HG02938 (cell line): ENCODE data around the gene SYT17.

Experiments
- ATAC-seq: cut with Tn5 transposase; IDR thresholded peaks from one replicate; pipeline ENCODE4 v1.9.1; 2021; ENCODE audit warnings: mild to moderate bottlenecking, moderate library complexity; ENCODE audit not compliant: unreplicated experiment

SYT17 gene

DNA sequence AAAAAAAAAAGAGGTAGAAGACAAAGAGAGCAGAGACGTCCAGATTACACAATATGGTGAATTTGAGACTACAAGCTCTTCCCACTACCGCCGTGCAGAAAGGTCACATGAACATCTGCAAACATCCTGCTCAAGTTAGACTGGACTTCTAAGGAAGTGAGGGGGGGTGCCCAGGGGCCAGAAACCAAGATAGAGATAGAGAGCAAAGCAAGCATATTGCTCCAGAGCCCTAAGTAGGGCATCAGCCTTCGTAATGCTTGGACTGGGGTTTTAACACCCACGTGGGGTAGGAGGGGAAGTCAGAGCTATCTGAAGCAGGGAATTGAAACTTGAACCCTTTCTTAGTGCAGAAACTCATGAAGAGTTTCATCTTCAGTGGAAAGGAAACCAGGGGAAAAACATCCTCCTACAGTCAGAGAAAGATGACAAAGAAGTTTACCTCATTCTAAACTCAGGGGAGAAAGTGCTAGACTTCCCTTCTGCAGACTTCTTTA, 126.2 kb downstream of the SYT17 start:
- ATAC-seq, result peak; percentile 83

DNA sequence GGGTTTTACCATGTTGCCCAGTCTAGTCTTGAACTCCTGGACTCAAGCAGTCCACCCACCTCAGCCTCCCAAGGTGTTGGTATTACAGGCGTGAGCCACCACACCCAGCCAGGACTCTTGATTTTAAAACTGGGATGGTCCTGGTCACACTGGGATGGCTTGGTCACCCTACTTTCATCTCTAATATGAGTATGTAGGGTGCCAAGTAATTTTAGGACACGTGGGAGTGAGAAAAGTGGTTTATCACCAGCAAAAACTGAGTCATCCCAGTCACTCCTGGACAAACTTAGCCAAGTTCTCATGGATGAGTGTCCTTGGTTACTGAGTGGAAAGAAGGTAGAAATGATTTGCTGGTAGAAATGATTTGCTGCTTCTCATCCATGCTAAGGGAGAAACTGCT, 127.4 kb downstream of the SYT17 start:
- ATAC-seq, result no peak

DNA sequence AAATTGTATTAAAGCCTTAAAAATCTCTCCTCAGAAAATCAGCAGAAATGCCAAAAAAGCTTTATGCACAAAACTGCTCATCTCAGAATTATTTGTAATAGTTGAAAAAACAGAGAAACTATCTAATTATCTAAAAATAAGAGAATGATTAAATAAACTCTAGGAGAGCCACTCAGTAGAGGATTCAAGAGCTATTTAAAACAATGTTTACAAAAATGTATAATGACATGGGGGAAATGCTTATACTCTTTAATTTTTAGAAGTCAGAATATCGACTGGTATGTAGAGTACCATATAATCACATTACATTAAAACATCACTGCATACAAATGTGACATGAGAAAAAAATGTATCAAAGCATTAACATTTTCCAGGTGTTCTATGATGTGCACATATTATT, 129.4 kb downstream of the SYT17 start:
- no peak for ATAC-seq

DNA sequence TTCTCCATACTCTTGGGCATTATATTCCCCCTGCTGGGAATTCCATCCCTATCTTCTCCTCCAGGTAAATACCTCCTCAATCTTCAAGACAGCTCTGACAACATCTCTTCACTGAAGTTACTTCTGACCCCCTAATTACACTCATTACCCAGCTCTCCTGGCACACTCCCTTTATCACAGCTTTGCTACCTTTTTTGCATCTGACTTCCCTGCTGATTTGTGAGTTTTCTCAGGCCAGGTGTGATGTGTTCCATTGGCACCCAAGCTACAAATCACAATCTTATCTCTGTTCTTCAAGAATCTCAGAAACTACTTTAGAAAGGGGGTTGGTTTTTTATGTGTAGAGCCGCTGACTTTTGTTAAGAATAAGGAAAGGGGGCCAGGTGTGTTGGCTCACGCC, 131.5 kb downstream of the SYT17 start:
- ATAC-seq, result no peak

DNA sequence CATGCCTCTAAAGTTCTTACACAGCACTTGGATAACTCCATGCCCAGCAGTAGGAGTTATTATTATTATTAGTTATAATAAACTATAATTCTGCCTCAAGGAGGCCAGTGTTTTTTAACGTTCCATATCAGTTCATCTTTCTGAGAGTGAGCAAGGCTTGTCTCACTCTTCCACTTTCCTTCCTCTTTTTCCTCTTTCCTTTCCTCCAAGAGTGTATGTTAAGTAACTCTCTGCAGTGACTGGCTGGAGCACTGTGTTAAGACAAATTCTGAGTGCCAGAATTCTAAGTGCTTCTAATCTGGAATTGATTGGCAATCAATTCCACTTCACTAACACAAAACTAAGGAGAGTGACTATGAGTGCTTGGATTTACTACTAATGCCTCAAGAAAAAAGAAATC, 133.9 kb downstream of the SYT17 start:
- no peak for ATAC-seq

DNA sequence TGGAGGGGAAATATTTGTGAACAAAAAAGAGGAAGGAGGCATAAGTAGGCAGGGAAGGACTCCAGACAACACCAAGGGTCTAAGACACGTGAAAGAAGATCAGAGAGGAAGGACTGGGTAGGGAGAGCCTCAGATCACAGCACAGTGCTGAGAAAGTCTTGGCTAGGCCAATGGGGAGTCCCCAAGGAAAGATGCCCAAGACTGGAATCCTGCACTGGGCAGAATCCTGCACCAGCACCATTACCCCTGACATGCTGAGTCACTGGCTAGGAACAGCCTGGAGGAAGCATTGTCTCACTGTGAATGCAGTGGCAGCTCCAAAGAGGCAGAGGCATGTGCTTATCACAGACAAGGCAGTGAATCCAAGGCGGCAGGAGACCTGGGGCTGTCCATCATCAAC, 136.7 kb downstream of the SYT17 start:
- no peak for ATAC-seq

DNA sequence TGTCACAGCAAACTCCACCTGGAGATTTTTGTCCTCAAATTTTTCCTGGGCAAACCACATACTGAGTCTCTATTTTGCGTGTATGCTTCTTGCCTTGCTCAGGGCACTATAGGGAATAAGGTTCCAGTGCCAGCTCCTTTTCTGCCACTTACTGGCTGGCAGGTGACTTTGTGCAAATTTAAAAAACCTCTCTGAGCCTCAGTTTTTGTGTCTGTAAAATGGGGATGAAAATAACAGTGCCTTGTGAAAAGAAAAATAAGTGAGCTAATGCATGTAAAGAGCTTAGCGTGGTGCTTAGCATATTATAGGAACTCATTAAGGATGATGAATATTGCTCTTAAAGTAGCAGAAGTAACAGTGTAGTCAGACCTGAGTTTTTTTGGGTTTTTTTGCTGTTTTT, 137.4 kb downstream of the SYT17 start:
- no peak for ATAC-seq

DNA sequence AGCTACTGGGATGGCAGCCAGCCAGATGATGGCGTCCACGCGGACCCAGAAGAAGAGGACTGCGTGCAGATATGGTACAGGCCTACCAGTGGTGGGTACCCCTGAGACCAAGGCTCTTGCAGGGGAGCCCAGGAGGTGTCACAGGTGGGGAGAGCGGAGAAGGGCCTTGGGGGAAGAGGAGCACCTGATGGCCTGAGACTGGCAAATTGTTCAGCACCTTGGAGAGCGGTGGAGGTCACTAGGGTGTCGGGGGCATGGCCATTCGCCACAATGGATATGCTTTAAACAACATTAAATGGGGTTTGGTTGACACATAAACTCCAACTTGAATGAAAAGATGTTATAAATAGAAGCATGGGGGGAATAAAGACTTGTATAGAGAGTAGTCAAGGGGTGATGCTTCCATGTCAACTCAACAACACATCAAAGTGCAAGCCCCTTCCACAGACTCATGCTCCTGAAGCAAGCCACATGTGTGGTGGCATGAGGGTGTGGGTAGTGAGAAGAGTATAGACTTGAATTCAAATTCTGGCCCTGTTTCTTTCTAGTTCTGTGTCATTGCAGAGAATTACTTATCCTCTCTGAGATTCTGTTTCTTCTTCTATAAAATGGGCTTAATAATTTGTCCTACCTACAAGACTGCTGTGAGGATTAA, 139.7 kb downstream of the SYT17 start:
- no peak for ATAC-seq

DNA sequence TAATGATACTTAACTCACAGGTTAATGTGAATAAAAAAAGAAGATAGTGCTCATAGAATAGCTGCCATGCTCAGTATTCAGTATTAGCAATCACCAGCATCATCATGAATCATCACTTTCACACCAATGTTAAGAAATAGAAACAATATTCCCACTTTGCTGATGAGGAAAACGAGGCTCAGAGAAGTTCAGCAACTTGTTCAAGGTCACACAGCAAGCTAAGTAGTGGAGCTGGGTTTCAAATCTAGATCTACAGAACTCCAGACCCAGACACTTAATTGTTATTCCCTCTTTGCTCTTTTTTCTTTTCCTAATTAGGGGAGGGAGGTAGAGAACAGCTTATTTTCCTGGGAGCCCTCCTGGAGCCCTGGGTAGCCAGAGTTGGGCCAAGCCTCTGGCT, 140.4 kb downstream of the SYT17 start:
- no peak for ATAC-seq

DNA sequence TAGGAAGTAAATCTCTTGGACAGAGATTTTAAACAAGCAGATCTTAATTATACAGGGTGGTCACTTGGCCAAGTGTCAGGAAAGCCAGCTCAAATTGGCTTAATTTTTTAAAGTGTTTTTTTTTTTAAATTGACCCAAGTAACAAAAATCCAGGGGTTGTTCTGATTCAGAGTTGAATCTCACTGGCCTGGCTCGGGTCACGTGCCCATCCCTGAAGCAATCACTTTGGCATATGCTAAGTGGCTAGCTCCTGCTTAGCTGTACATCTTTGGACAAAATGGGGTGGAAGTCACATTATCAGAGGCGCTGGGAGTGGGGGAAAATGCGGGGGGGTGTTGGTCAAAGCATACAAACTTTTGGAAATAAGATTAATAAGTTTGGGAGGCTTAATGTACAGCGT, 141.1 kb downstream of the SYT17 start:
- no peak for ATAC-seq

DNA sequence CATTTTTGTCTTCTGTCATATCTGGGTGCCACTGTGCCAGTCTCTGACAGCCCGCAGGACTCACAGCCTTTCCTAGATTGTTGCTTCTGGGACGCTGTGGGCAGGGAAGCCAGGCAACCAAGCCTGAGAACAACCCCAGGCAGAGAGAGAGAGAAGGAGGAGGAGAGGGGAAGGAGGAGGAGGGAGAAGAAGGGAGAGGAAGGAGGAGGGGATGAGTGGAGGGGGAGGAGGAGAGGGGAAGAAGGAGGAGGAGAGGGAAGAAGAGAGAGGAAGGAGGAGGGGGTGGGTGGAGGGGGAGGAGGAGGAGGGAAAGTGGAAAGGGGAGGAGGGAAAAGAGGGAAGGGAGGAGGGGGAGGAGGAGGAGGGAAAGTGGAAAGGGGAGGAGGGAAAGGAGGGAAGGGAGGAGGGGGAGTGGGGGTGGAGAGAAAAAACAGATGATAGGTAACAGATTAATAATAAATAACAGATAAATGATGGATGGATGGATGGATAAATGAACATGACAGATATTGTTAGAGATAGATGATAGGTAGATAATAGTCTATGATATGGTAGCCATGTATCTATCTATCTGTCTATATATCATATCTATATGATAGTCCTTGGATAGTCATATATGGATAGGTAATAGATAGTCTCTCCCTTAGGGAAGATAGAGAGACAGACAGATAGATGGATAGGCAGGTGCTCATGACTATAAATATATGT, 146.8 kb downstream of the SYT17 start:
- ATAC-seq, result no peak

DNA sequence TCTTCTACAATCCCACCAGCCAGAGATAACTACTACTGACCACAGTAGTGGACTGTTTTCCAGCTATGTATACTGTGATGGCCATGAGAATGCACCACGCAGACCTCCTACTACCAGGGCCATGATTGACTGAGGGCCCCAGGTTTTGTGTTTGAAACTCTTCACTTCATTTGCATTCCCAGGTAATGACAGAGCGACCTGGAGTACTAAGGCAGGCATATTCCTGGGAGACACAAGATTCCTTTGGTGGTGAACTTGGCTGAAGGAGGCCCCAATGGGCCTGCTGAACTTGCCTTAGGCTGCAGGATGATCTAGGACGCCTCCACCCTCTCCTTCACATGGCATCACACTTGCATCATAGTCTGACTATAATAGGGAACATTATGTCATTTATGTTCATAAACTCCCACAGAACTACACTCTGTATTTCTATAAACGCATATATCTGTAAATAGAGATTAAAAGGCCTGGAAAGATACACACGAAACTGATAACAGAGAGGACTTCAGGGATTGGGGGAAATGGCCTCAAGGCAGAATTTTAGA, 147.9 kb downstream of the SYT17 start:
- ATAC-seq, result no peak

DNA sequence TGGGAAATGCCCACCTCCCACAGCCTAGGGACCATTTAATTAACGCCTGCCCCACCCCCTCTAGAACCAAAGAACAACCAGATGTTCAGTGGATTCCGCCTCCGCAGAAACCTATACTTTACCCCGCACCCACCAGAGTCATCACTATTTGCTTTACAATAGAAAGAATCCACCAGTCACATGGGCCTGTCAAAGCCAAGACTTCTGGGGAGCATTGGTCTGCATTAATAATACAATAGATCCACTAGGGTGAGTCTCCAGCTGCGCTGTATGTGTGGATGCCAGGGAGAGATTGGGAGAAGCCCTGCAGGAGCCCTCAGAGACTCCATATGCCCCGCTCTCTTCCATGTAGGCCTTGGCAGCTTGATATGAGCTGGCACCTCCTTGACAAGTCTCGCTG, 148.8 kb downstream of the SYT17 start:
- ATAC-seq, result no peak
